Left forelimb (tissue), 1 donor: ENCODE measurements around the gene MASP1.
"Not testable (repeated sequence)": the region's sequence is repeated elsewhere in the genome, so short reads cannot be mapped to it uniquely, and the experiment has no call there.

Experiments used
- DNase-seq: peaks from one replicate; pipeline ENCODE4 v3.0.0-alpha.2; 2018; ENCODE audit warnings: low spot score

Gene MASP1

GRCh38 chr3:187264911-187265310, 26.6 kb downstream of the MASP1 start:
- no peak for DNase-seq

GRCh38 chr3:187264021-187264420, 27.5 kb downstream of the MASP1 start:
- DNase-seq = no peak

GRCh38 chr3:187263270-187263669, 28.3 kb downstream of the MASP1 start:
- no peak for DNase-seq

GRCh38 chr3:187262360-187262759, 29.2 kb downstream of the MASP1 start:
- DNase-seq = no peak

DNA sequence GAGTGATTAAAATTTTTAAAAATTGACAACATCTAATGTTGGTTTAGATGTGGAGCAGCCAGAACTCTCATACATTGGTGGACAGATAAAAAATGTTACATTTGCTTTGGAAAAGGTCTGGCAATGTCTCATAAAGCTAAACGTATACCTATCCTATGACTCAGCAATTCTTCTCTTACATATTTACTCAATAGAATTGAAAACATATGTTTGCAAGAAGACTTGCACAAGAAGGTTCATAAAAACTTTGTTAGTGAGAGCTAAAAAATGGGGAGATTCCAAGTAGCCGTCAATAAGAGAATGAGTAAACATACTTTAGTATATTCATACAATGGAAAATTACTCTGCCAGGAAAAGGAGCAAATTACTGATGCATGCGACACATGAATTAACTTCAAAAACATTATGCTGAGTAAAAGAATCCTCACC, 30.0 kb downstream of the MASP1 start:
- no peak for DNase-seq

GRCh38 chr3:187259171-187259570, 32.4 kb downstream of the MASP1 start:
- DNase-seq = no peak

DNA sequence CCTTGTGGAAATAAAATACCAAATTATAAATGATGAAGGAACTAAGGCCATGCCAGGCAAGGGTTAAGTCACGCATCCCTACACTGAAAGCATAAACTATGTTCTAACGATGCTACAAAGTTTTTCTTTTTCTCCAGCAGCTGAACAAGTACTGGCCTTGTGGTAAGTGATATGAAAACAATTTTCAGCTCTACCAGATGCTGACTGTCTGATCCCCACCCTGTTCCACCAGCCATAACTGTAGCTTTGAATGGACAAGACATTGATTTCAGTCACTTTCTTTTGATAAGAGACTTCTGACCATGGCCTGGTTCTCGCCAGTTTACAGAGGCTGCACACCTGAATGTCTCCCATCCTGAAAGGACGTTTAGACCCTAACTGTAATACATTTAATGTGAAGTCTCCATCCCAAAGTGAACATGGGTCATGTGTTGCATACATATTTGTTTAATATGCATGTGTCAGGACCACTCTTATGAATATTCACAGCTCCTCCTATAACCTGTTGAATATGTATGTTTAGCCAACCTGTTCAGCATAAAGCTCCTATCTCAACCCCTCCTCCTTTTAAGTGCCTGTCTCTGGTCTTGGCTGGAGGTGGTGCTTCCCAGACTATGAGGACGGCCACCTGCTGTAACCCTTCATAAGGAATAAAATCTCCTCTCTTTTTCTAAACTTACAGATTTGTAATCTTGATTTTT, 33.4 kb downstream of the MASP1 start:
- no peak for DNase-seq

- no peak for DNase-seq
Observed at GRCh38 chr3:187257471-187257870, 34.1 kb downstream of the MASP1 start.

- no peak for DNase-seq
Observed at GRCh38 chr3:187256051-187256616, 35.4 kb downstream of the MASP1 start.

- DNase-seq = no peak
Observed at GRCh38 chr3:187255314-187255713, 36.2 kb downstream of the MASP1 start.

DNA sequence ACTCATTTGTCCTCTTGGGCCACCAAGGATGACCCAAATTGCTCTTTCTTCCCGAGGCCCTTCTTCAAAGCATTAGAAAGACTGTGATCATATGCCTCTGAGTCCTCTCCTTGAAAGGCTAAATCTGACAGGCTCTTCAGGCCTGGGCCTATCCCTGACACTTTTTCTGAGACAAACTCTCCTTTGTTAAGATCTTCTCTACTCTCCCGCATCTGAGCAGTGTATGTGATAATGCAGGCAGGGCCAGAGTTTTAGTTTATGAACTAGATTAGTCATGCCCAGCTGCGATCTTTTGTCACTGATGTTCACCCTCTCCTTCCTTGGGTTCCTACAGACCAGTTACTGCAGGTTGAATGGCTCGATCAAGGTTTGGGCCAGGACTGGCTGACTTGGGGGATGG, 39.2 kb downstream of the MASP1 start:
- DNase-seq = no peak

DNA sequence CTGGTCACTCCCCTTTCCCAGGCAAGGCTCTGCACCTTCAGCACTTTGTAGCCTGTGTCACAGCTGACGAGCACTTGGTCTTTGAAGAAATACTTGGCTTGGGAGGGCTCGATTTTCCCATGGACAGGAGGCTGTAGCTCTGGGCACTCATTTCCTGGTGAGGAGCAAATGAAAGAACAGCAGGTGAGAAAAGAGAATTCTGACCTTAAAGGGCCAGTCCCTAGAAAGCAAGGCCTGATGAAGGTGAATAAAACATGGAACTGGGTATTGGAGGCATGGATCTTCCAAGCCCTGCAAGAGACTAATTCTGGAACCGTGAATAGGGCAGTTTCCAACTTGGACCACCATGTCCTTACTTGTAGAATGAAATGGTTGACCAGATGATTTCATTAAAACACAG, 39.9 kb downstream of the MASP1 start:
- no peak for DNase-seq

DNA sequence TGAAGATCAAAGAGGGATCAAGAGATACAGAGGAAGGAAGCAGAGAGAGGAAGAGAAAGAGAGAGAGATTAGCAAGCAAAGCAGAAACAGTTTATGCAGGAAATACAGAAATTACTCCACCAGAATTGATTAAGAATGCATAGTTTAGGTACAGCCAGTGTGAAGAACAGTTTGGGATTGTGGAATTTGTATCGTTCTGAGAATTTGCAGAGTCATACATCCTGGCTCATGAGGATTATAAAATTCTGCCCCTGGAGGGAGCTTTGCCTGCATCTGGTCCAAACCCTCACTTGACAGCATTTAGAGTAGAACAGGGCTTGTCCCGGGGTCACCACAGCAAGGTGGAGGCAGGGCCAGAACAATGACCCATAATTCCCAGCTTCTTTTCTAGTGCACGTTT, 44.1 kb downstream of the MASP1 start:
- DNase-seq = no peak

- no peak for DNase-seq
Observed at GRCh38 chr3:187243933-187244524, 47.5 kb downstream of the MASP1 start.

DNA sequence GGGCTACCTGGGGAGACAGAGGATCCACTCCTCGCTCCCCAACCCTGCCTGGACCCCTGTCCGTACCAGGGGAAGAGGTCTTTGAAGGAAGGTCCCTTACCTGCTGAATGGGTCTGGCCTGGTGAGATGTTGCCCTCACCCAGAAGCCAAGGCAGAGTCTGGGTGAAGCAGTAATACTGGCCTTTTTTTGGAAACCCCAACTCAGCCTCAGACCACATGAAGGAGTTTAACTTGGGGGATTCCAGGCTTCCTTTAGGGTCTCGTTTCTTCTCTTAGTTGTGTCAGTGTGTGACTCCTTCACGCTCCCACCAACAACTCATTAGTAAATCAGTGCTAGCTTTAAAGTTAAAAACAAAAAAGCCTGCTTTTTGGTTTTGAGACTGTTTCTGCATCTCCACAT, 48.6 kb downstream of the MASP1 start:
- no peak for DNase-seq

GRCh38 chr3:187242435-187242834, 49.1 kb downstream of the MASP1 start:
- DNase-seq = no peak

- DNase-seq = not testable (repeated sequence)
Observed at GRCh38 chr3:187238835-187239234, 52.7 kb downstream of the MASP1 start.

DNA sequence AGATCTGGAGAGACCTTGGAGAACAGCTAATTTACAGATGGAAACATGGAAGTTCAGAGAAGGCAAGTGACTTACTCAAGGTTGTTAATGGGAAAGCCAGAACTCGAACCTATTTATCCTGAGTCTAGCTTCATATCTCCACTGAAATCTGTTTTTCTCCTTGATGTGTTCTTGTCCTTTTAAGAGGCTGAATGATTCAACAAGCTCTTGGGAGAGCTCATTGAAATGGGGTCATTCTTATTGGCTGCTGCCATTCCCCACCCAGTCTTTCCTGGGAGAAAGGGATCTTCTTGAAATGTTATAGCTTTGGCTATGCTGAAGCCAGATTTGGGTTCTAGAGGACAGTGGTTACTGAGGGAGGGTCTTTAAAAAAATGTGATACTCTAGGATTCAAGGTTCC, 53.3 kb downstream of the MASP1 start:
- no peak for DNase-seq

- no peak for DNase-seq
Observed at GRCh38 chr3:187237741-187238140, 53.8 kb downstream of the MASP1 start.

DNA sequence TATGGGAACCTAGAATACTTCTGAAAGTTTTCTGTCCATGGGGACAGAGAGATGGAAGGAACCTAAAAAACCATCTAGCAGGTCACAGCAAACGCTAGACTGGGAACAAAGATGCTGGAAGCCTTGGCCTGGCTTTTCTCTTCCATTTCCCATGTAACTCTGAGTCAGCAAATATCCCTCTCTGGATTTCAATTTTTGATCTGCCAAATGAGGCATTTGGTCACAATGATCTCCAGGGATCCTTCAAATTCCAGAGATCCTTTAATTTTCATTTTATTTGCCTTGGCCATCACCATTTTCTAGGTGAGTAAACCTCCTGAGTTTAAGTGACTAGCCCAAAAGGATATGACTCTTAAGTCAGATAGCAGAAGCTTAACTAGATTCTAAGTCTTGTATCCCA, 54.6 kb downstream of the MASP1 start:
- DNase-seq = no peak

GRCh38 chr3:187230011-187230410, 61.5 kb downstream of the MASP1 start:
- DNase-seq = no peak

DNA sequence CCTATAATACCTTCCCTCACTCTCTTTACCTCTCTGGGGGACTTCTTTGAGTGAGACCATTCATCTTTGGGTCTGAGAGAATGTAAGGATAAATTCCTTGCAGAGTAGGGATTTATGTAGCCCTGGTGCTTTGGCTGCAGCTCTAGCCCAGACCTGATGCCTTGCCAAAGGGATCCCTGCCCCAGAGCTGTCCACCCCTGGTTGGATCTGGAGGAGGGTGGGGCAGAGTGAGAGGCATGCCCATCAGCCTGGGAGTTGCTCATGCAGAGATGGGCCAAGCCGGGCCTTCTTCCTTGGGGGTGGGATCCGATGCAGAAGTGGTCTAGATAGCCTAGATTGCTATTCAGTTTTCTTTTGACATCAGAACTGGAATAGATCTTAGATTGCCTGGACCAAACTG, 62.8 kb downstream of the MASP1 start:
- no peak for DNase-seq

DNA sequence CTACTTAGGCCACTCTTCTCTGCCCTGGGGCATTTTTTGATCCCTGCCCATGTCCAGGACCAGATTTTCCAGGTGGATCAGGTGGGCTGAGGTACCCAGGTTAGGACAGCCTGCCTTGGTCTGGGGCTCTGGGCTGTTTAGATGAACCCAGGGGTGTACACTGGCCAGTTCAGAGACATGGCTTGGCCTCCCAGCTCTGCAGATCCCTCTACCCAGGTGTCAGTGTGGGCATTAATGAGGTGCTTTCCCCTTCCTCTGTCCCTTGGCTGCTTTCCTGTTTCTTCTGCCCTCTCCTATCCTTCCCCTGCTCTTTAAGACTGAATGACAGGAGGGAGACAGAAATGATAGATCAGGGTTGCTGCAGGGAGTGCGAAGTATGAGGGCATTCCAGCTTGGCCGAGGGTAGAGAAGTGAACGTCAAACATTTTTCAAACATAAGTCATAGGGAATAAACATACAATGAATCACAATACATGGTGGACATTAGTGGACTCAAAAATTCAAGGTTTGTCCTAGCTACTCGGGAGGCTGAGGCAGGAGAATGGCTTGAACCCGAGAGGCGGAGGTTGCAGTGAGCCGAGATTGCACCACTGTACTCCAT, 63.8 kb downstream of the MASP1 start:
- DNase-seq = no peak
